Fibroblast of peridontal ligament (primary cell): Measurements from ENCODE around the gene FIGNL1.

Experiments used
- DNase-seq: peaks from one replicate; pipeline ENCODE4 v3.0.0-alpha.2; 2010; ENCODE audit errors: extremely low read depth

FIGNL1 gene, protein sequence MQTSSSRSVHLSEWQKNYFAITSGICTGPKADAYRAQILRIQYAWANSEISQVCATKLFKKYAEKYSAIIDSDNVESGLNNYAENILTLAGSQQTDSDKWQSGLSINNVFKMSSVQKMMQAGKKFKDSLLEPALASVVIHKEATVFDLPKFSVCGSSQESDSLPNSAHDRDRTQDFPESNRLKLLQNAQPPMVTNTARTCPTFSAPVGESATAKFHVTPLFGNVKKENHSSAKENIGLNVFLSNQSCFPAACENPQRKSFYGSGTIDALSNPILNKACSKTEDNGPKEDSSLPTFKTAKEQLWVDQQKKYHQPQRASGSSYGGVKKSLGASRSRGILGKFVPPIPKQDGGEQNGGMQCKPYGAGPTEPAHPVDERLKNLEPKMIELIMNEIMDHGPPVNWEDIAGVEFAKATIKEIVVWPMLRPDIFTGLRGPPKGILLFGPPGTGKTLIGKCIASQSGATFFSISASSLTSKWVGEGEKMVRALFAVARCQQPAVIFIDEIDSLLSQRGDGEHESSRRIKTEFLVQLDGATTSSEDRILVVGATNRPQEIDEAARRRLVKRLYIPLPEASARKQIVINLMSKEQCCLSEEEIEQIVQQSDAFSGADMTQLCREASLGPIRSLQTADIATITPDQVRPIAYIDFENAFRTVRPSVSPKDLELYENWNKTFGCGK

DNA sequence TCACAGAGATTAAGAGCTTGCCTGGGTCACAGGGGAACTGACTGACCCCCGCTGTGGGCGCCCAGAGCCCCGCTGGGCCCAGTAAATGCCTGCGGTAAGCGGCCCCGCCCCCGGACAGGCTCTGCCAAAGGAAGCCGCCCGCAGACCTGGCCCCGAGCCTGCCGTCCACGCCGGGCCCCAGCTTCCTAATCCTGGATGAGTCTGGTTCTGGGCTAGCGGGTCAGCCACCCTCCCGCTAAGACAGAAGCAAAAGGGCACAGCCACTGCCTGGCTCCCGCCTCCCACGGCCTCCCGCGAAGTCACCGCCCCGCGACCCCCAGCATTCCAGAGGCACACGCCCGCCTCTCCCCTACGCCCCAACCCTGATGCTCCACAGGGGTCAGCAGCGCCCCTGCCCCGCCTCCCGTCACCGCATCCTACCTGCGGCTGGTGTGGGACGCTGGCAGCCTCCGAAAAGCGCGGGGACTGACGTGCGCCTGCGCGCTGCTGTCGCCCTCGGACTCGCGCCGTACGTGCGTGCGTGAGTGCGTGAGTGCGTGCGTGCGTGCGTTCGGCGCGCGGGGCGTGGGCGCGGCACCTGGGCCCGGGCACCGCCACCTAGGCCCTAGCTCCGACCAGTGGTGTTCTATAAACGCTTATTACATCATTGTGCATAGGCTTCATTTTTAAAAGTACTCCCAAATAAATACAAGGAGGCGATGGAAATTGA is at the start of gene FIGNL1:
TSS of gene FIGNL1 (minus strand) at position 470 of the 709 bp plus-strand sequence. CDS start 3,063 bp downstream, outside the sequence.
- DNase-seq: peak; percentile 56

DNA sequence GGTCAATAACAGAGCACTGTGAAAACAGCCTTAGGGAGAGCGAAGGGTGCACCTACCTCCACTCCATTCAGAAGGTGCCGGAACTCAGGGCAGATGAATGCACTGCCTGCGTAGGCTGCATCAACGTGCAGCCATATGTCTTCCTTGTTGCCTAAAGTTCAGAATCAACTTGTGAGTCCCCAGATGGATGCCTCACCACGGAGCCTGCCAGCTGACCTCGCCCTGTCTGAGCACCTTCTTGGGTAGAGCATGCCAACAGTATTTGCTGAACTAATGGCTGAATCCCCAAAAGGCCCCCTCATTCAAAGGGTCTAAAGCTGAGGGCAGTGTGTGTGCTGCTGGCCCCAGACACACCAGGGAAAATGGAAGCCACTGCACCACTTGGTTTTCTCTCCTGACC is 48.9 kb upstream of the FIGNL1 start:
- DNase-seq: no peak

DNA sequence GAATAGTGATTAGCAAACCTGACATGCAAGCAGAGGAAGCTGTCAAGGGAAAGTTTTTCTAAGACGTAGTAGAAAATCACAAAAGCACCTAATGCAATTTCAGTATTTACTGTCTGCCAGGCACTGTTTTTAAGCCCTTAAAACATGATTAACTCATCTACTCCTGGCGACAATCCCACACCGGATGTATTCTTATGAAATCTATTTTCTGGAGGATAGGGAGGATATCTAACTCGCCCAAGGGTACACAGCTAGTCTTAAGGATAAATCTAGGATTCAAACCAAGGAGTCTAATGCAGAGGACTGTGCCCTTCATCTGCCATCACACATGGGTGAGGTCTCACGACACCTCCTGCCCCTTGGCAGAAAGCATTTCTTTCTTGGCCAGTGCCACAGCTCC is 47.8 kb upstream of the FIGNL1 start:
- peak; percentile 5 for DNase-seq

DNA sequence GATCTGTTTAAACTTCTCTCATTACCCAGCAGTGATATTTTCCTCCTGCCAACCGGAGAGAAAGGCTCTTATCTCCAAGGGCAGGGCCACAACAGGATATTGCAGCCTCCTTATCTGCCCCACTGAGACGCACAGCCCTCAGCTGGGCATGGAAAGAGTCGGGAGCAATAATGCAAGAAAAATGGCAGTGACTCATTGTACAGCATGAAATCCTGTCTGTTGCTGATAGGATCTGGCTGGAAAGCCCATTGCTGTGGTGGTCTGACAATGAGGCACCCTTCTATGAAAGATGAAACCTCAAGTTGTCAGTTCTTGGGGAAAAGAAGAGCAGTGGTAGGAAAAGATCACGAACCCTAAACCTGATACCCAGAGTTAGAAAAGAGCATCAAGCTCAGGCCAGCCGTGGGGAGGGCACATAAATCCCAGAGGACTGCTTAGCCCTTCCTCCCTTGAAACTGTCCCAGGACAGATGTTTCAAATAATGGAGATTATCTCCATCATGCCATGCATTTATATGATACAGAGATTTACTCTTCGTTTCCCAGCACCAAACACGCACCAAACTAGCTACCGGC is 47.0 kb upstream of the FIGNL1 start:
- no peak for DNase-seq

DNA sequence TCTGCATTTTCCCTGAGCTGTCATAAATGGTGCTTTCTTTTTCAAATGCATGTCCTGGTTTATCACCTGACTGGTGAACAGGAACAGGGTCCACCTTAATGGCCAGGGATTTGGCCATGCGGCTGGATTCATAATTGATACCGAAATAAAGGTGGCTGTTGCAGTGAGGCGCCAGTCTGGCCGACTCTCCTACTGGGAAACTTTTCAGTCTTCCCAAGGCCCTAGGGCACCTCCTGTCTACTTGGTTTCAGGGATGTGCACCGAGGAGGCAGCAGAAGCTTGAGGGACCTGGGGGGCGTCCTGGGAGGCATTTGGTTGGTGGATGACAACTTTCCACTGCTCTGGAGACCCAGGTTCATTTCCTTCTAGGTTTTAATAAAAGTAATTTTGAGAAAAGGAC is 46.4 kb upstream of the FIGNL1 start:
- DNase-seq: no peak

DNA sequence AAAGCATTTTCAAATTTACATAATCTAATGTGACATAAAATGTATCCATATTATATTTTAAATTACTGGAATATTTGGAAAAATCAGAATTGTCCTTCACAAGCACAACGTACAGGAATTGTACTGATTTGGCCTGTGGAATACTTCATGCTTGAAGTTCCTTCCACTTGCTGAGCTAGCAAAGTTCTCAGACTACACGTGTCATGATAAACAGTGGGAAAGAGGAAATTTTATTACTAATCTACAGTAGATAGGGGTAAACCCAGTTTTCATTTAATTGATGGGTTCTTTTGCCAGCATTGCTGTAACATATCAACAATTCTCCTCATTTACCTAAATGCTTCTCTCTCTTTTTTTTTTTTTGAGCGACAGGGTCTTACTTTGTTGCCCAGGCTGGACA is 45.6 kb upstream of the FIGNL1 start:
- no peak for DNase-seq

DNA sequence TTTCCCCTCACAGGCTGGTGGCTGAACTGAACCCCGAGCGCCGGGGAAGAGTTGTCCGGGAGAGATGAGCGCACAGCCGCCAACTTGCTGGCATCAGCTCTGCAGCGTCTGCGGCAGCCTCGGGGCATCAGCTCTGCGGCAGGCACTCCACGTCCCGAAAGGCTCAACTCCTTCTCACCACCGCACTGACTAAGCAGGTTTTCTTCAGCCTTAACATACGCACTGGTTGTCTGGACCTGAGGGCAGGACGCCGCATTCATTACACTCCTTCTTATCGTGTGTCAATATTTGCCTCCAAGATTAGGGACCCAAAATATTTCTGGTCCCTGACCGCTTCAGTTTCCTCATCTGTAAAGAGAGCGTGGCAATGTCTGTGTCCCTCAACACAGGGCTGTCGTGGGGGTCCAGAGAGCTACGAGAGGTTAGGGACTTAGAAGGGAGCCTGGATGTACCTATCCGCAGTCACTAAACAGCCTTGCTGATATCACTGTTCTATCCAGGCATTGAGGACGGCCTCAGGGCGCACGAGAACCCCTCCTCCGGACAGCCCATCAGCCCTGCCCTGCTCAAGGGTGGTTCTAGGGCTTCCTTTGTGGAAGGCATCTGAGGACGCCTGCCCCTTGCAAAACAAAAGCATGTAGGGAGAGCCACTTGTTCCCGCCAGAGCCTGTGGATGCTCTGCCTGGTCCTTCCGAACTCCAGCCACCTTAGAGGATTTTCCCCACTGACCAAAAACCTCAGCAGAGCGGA is 42.8 kb upstream of the FIGNL1 start:
- no peak for DNase-seq

DNA sequence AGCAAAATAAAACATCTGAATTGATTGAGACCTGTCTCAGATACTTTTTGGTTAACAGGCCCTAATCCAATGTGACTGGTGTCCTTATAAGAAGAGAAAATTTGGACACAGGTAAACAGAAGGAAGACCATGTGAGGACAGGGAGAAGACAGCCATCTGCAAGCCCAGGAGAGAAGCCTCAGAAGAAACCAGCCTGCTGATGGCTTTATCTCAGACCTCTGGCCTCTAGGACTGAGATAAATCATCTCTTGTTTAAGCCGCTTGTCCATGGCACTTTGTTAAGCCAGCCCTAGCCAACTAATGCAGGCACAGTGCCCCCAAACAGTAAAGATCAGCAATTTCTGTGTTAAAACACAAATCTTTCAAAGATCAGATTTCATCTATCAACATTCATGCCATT is 41.8 kb upstream of the FIGNL1 start:
- DNase-seq: no peak

DNA sequence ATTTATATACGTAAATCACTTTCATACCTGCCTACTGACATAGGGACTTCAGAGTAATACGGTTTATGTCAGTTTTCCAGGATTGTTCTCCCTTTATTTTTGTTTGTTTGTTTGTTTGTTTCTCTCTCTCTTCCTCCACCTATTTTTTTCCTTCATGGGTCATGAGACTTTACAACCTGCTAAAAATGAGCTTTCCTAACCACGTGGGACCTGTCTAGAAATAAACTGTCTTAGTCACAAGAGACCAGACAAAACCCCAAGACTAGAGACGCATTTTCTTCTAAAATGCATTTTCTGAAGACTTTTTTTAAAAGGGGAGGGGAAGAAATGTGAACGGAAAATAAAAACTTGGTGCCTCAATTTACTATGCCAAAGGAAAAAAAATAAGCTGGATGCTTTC is 41.1 kb upstream of the FIGNL1 start:
- DNase-seq: no peak

DNA sequence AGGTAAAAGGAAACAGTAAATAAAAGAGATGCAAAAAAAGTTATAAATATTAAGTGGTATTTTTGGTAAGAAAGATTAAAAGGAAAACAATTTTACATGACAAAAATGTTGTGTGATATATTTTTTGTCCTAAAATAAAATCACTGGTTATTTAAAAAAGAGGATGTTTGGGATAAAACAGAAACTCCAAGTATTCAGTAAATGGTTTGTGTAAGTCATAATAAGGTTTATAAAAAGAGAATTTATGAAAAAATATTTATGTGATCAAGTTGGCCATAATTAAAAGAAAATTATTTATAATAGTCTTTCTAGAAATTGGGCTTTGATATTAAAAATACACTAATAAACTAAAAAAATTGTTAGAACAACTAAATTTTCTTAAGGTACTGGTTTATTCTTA is 38.2 kb upstream of the FIGNL1 start:
- DNase-seq: no peak

DNA sequence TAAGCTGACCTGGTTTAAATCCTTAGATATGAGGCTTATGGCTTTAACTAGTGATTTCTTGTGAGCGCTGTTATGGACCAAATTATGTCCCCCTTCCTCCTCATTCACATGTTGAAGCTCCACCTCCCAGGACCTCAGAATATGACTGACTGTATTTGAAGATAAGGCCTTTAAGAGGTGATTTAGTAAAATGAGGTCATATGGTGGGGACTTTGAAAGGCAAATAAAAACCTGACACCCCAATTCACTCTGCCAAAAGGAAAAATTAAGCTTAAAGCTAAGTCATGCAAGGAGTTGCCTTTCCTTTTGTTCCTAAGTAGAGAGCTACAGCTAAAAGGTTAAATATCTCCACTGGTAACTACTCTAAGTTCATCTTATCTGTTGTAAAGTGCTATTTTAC is 36.4 kb upstream of the FIGNL1 start:
- no peak for DNase-seq

DNA sequence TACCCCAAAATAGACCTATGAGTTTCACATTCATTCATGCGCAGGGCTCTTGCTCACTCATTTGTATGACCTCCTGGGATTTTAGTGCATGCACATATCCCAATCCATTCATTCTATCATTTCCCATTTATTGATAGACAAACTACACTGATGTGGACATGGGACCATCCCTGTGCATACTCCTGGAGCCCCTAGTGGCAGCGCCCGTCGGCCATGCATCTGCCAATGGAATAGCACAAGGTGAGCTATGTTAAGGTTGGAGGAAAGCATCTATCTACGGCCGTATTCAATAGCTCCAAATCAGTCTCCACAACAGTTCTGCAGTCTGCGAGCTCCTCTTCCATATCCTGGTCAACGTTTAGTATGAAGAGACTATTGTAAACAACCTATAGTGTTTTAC is 31.7 kb upstream of the FIGNL1 start:
- no peak for DNase-seq

DNA sequence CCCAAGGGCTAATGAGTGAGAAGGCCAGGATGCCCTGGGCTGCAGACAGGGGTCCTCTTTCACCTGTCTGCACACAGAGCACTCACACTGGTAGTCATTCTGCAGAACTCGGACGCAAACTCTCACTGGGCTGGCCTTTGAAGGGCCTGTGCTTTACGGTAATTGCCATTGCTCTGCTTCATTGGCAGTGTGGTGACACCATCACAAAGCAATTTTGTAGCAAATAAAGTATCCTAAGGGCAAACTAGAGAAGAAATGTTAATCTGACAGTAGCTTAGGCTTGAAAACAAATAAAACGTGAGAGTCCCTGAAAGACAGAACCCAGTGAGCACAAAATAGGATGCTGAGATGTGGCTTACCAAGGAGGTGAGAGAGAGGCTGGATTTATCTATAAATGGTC is 30.6 kb upstream of the FIGNL1 start:
- no peak for DNase-seq

DNA sequence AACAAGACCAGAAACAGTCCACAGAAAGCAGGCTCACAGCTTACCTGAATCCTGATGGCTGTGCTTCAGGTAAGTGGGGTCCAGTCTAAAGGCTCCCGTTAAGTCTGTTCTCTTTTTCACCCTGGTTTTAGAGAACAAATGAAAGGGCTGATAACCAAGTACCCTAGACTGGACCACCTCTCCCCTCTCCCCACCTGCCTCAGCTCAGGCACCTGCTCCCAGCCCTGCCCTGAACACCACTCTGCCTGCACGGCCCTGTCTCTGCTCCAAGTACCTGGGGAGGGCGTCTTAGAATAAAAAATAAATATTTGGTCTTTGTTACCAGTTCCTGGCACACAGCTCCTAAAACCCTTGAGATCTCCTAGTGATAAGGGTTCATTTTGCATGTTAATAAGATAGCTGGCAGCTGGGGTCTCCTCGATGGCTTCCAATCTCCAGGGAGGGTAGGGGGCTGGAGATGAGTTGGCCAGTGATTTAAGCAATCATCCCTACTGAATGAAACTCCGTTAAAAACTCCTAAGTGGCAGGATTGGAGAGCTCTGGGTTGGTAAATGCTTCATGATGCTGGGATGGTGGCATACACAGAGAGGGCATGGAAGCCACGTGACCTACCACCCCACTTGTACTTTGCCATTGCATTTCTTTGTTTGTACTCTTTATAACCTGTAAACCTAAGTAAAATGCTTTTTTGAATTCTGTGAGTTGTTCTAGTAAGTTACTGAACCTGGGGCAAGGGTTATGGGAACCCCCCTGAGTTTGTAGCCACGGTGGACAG is 29.8 kb upstream of the FIGNL1 start:
- DNase-seq: no peak

DNA sequence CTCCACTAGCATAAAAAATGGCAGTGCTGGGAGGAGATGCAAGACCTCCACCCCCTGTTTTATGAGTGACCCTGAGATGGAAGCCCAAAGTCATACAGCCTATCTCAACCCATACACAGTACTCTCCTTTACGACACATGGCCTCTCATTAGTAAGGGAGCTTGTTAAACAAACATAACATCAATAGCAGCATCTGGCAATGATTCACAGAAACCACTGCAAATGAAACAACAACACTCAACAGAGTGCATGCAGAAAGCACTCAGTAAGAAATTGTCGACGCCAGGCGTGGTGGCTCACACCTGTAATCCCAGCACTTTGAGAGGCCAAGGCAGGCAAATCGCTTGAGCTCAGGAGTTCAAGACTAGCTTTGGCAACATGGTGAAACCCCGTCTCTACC is 27.5 kb upstream of the FIGNL1 start:
- DNase-seq: no peak

DNA sequence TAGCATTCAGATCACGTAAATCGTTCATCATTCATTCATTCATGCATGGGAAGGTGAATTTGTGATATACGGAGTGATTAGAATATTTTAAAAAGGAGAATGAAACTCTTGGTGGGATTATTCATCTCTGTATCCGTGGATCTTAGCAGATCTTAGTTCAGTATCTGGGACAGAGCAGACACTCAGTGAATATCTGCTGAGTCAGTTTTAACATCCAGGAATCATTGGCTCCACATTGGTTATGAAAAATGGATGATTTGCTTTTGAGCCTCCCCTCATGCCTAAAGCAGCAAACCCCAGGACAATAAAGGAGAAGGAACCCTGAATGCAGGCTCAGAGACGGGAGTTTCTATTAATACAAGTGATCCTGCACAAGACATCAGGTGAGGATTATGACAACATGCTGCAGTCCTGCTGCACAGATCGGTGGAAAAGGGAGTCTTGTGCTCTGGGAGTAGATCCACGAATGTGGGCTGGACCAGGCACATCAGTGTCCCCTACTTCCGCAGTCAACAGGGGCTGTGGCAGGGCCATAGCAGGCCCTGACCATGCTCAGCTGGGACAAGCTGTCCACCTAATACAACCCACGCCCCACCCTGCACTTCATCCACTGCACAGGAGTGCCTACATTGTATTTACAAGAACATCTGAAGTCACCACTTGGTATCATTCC is 26.9 kb upstream of the FIGNL1 start:
- no peak for DNase-seq

DNA sequence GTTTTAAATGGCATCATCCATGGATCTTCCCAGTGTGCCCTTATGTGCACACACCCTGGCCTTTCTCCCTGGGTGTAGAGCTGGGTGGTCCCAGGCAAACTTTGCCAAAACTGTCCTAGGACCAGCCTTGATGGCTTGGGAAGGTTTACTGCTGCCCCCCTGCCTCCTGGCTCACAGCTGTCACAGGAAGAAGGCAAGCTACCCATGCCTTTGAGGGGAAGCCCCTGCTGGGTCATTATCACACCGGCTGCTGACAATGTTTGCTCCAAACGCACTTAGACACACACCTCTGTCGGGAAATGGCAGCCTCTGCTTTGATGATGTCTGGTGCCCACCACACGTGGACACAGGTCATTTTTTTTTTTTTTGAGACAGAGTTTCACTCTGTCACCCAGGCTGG is 25.2 kb upstream of the FIGNL1 start:
- DNase-seq: no peak

DNA sequence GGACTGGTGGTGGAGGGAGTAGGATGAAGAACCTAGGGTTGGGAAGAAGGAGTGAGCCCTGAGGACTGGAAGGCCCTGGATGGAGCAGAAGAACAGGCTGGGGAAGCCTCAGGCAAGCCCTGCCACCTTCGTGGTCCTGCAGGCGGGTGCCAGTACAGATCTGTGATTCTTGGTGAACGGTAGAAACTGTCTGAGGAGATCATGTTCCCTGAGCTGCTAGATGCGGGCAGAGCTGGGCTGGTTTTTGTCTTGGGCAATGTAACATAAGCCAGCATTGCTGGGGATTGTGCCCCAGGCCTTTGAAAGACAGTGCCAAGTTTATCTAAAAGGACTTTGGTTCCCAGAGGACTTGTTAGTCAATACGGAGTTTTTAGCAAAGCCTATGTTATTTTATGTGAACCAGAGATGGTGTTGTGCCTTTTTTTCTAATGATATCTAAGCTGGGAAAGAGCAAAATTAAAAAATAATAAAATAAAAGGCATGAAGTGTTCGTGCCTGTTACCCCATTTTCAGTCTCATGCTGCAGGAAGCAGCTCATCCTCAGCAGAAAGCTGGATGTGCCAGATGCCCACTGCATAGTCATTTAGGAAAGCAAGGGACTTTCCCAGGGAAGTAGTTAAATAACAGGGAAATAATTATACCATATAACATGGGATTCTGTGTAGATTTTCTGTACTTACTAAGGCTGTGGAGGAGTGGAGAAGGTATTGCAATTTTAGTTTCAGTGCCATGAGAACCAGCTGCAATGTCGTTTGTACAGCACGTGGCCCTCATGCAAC is 24.4 kb upstream of the FIGNL1 start:
- no peak for DNase-seq

DNA sequence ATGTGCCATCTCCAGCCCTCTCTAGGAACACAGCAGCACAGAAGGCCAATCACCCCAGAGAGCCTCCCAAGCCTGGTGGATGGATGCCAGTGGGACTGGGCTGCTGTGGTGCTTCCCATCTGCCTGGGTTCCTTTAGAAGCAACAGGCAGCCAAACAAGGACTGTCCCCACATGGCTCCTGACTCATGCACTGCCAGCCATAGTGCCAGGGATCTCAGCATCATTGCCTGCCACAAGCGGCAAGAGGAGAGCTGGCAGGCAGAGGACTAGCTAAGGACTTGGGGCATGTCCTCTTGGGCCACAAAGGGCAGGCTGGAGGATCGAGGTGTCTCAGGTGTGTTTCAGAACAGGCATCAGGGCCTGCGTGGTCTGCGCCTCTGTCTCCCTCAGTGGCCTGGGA is 23.4 kb upstream of the FIGNL1 start:
- no peak for DNase-seq

DNA sequence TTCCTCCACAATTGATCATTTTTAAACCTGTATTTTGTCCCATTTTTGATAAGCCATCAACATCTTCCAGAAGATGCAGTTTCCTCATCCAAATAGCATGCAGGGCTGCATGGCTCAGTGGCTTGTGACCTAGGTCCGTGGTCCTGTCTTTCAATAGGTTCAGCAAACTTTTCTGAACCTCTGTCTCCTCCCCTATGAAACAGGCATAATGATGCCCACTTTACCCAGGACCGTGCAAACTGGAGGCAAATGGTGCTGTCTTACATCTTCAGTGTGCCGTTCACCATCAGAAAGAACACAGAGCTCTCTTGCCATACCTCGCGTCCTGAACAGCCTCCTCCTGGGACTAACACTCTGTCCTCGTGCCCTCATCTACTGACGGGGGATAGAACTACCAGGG is 22.3 kb upstream of the FIGNL1 start:
- DNase-seq: no peak
